Measurements from ENCODE around the gene VTI1A.

GRCh38 chr10:112524641-112525040, 77.6 kb downstream of the VTI1A start:
- TF ChIP-seq POLR2A (IDR thresholded peaks at IDR 0.05) (no peak), CTCF (IDR thresholded peaks at IDR 0.05) (no peak)

All from thyroid gland (tissue), 4 donors.